Hepatocyte (in vitro differentiated cells): Measurements from ENCODE around the gene ROBO1. TPM values are rescaled to one million over a fixed set of nuclear protein-coding genes. Genes with fewer than 3 reads are reported as not detected.

Experiments
- DNase-seq: peaks from one replicate; pipeline ENCODE4 v3.0.0-alpha.2; 2016; ENCODE audit warnings: low spot score
- H2AFZ ChIP-seq: fragments of 200-600 bp; sonication (generic); 2 replicates; pipeline ENCODE4 v1.6.0; 2016; ENCODE audit warnings: antibody characterized with exemption, mild to moderate bottlenecking
- H3K27ac ChIP-seq: fragments of 200-600 bp; sonication (generic); 2 replicates; pipeline ENCODE4 v1.5.1; 2016; ENCODE audit warnings: mild to moderate bottlenecking
- H3K27me3 ChIP-seq: fragments of 200-600 bp; sonication (generic); 2 replicates; pipeline ENCODE4 v1.6.1; 2016
- H3K36me3 ChIP-seq: fragments of 200-600 bp; sonication (generic); replicated peaks from 2 replicates; pipeline ENCODE4 v1.5.1; 2016; ENCODE audit warnings: low read depth; ENCODE audit not compliant: insufficient read depth
- H3K4me1 ChIP-seq: fragments of 200-600 bp; sonication (generic); 2 replicates; pipeline ENCODE4 v1.5.1; 2016; ENCODE audit warnings: mild to moderate bottlenecking, moderate library complexity; ENCODE audit not compliant: insufficient read depth
- H3K4me2 ChIP-seq: fragments of 200-600 bp; sonication (generic); 2 replicates; pipeline ENCODE4 v1.6.0; 2016
- H3K4me3 ChIP-seq: fragments of 200-600 bp; sonication (generic); 2 replicates; pipeline ENCODE4 v1.5.1; 2016; ENCODE audit warnings: mild to moderate bottlenecking
- H3K79me2 ChIP-seq: fragments of 200-600 bp; sonication (generic); 2 replicates; pipeline ENCODE4 v1.6.0; 2017; ENCODE audit warnings: mild to moderate bottlenecking
- H3K9me2 ChIP-seq: fragments of 200-600 bp; sonication (generic); replicated peaks from 2 replicates; pipeline ENCODE4 v1.6.0; 2017; ENCODE audit warnings: mild to moderate bottlenecking; ENCODE audit not compliant: insufficient read depth
- H3K9me3 ChIP-seq: fragments of 200-600 bp; sonication (generic); 2 replicates; pipeline ENCODE4 v1.5.1; 2016; ENCODE audit warnings: low read depth, mild to moderate bottlenecking
- H4K20me1 ChIP-seq: fragments of 200-600 bp; sonication (generic); 2 replicates; pipeline ENCODE4 v1.6.0; 2016; ENCODE audit warnings: mild to moderate bottlenecking; ENCODE audit not compliant: insufficient read depth, poor library complexity, severe bottlenecking
- CTCF ChIP-seq: fragments of 200-600 bp; sonication (generic); IDR thresholded peaks from 2 replicates; pipeline ENCODE4 v1.5.1; 2016; ENCODE audit warnings: antibody characterized with exemption, mild to moderate bottlenecking; ENCODE audit not compliant: poor library complexity
- EZH2 ChIP-seq: fragments of 200-600 bp; sonication (generic); IDR thresholded peaks from 2 replicates; pipeline ENCODE4 v1.6.1; 2016; ENCODE audit warnings: antibody characterized with exemption, mild to moderate bottlenecking, borderline replicate concordance
- EZH2phosphoT487 ChIP-seq: fragments of 200-600 bp; sonication (generic); IDR thresholded peaks from one replicate; pipeline ENCODE4 v1.6.1; 2018; ENCODE audit warnings: antibody characterized with exemption, mild to moderate bottlenecking, low read depth, moderate library complexity; ENCODE audit not compliant: unreplicated experiment, severe bottlenecking
- WGBS: methylation state at CpG from one replicate; pipeline ENCODE4 v1.1.6; 2016; ENCODE audit warnings: low lambda C conversion rate; ENCODE audit errors: missing lambda C conversion rate; 5-methylcytosine and 5-hydroxymethylcytosine counted together
- polyA plus RNA-seq: library from polyadenylated mRNA; unstranded; fragments of >200 nt; fragmentation: Nextera tagmentation; extraction: Ambion mirVana; gene quantifications from 2 replicates; pipeline ENCODE4 v1.2.1, GENCODE V29; 2016
- total RNA-seq: library from RNA; depleted of rRNA; stranded (reverse); fragments of >200 nt; gene quantifications from 2 replicates; pipeline ENCODE4 v1.2.3, GENCODE V29; 2014

The ROBO1 gene
- total and polyA plus RNA-seq, 2 experiments from 2014 or later: 13.6 to 44.3 TPM

GRCh38 chr3:78872195-78872594, 895.6 kb downstream of the ROBO1 start:
- Histone ChIP-seq H3K4me2 (peak overlapping the region; percentile 45), H4K20me1 (no peaks in the 10 kb centered on the region), H3K79me2 (peaks cover 3% of the 10 kb centered on the region), H3K36me3 (no peaks in the 10 kb centered on the region), H3K9me3 (no peaks in the 10 kb centered on the region), H3K27ac (no peak overlapping the region), H3K27me3 (no peaks in the 10 kb centered on the region), H3K9me2 (no peaks in the 10 kb centered on the region), H3K4me1 (peaks cover 12% of the 10 kb centered on the region), H3K4me3 (no peak overlapping the region), H2AFZ (no peak overlapping the region)
- WGBS: 8% methylated on average over 3 of the region's 3 CpGs
- TF ChIP-seq EZH2 (no peak), EZH2phosphoT487 (no peak), CTCF (no peak)
- DNase-seq: peak; percentile 13

DNA sequence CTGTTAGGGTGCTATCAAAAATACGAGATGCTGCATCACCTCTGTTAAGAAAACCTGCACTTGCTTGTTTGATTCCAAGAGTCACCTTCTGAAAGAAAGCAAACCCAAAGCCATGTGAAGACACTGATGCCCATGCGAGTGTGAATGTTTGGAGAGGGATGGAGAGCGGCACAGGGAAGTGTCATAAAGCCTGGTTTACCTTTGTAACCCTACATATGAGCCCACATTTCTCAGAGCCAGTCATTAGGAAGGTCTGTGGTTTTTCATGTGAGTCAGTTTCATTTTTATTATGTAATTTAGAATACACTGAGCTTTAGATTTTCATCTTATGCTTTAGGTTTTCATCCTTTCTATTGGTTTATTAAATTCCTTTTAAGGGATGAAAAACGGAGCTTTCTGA, 896.8 kb downstream of the ROBO1 start:
- no peaks in the 10 kb centered on the region for H3K36me3 ChIP-seq
- H3K9me2 ChIP-seq: no peaks in the 10 kb centered on the region
- H3K4me2 ChIP-seq: no peak overlapping the region
- H3K27me3 ChIP-seq: no peaks in the 10 kb centered on the region
- TF ChIP-seq CTCF (no peak), EZH2 (no peak), EZH2phosphoT487 (no peak)
- peaks cover 16% of the 10 kb centered on the region for H3K4me1 ChIP-seq
- WGBS: 75% methylated on average over 4 of the region's 4 CpGs
- H3K4me3 ChIP-seq: no peak overlapping the region
- no peak for DNase-seq
- no peak overlapping the region for H2AFZ ChIP-seq
- H4K20me1 ChIP-seq: no peaks in the 10 kb centered on the region
- no peaks in the 10 kb centered on the region for H3K9me3 ChIP-seq
- H3K79me2 ChIP-seq: peaks cover 4% of the 10 kb centered on the region
- H3K27ac ChIP-seq: no peak overlapping the region

DNA sequence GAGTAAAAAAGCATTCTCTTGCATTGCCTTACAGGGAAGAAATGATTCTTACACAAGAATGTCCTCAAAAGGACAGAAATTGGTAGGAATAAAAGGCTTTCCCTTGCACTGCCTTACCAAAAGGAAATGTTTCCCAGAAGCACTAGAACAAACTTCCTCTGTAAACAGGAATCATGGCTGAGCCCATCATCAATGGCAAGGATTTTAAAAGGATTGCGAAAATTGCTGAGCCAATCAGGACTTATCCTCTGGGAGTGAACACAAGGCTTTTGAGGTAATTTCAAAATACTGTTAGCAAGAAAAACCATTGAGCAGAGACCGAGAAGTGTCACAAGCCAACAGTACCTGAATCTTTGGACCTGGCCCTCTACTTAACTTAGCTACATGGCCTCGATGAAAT, 897.3 kb downstream of the ROBO1 start:
- H2AFZ ChIP-seq: no peak overlapping the region
- DNase-seq: no peak
- H3K27ac ChIP-seq: no peak overlapping the region
- H4K20me1 ChIP-seq: no peaks in the 10 kb centered on the region
- TF ChIP-seq EZH2phosphoT487 (no peak), EZH2 (no peak), CTCF (no peak)
- WGBS: 94% methylated on average over 3 of the region's 3 CpGs
- H3K9me2 ChIP-seq: no peaks in the 10 kb centered on the region
- H3K4me2 ChIP-seq: no peak overlapping the region
- H3K4me3 ChIP-seq: no peak overlapping the region
- peaks cover 16% of the 10 kb centered on the region for H3K4me1 ChIP-seq
- no peaks in the 10 kb centered on the region for H3K9me3 ChIP-seq
- H3K79me2 ChIP-seq: peaks cover 4% of the 10 kb centered on the region
- H3K36me3 ChIP-seq: no peaks in the 10 kb centered on the region
- no peaks in the 10 kb centered on the region for H3K27me3 ChIP-seq

GRCh38 chr3:78868570-78868969, 899.2 kb downstream of the ROBO1 start:
- no peak for TF ChIP-seq EZH2phosphoT487
- no peak for DNase-seq

More at GRCh38 chr3:78868570-78868969, 899.2 kb downstream of the ROBO1 start:
- H3K27ac ChIP-seq: no peak overlapping the region
- H3K9me3 ChIP-seq: no peaks in the 10 kb centered on the region
- H2AFZ ChIP-seq: no peak overlapping the region
- WGBS: 57% methylated on average over 1 of the region's 1 CpG
- H3K4me1 ChIP-seq: peaks cover 16% of the 10 kb centered on the region
- no peaks in the 10 kb centered on the region for H4K20me1 ChIP-seq
- no peaks in the 10 kb centered on the region for H3K9me2 ChIP-seq
- H3K36me3 ChIP-seq: no peaks in the 10 kb centered on the region
- no peak overlapping the region for H3K4me3 ChIP-seq
- no peaks in the 10 kb centered on the region for H3K27me3 ChIP-seq
- no peak overlapping the region for H3K4me2 ChIP-seq
- H3K79me2 ChIP-seq: peaks cover 4% of the 10 kb centered on the region
